HG02981 (cell line): ENCODE data around the gene KIR2DL1.
"Not testable (repeated sequence)": the region's sequence is repeated elsewhere in the genome, so short reads cannot be mapped to it uniquely, and the experiment has no call there.

Experiments used
- ATAC-seq: cut with Tn5 transposase; IDR thresholded peaks from one replicate; pipeline ENCODE4 v1.9.1; 2021; ENCODE audit warnings: mild to moderate bottlenecking, moderate library complexity; ENCODE audit not compliant: unreplicated experiment

Gene KIR2DL1

GRCh38 chr19:54769646-54770045 lies at the start of gene KIR2DL1:
Gene KIR2DL1 (plus strand): TSS chr19:54769793. CDS start chr19:54769851, 58 bp downstream.
- ATAC-seq, result not testable (repeated sequence)

DNA sequence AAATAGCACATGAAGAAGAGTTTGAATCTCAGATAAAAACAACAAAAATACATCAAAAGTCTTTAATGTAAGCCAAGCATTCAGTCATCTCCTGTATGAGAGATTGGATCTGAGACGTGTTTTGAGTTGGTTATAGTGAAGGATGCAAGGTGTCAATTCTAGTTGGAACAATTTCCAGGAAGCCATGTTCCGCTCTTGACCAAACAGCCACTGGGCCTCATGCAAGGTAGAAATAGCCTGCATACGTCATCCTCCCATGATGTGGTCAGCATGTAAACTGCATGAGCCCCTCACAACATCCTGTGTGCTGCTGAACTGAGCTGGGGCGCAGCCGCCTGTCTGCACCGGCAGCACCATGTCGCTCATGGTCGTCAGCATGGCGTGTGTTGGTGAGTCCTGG lies 45.5 kb upstream of the KIR2DL1 start, which contains the start of gene KIR3DL3:
KIR3DL3 (plus strand) TSS at position 301 of the 400 bp plus-strand sequence; CDS start at position 356, 55 bp downstream.
- no peak for ATAC-seq

- ATAC-seq, result no peak
These were observed 44.9 kb upstream of the KIR2DL1 start for GRCh38 chr19:54724644-54725043.

- no peak for ATAC-seq
These were observed 44.3 kb upstream of the KIR2DL1 start for GRCh38 chr19:54725321-54725720.

- no peak for ATAC-seq
These were observed 42.0 kb upstream of the KIR2DL1 start for GRCh38 chr19:54727562-54727961.

DNA sequence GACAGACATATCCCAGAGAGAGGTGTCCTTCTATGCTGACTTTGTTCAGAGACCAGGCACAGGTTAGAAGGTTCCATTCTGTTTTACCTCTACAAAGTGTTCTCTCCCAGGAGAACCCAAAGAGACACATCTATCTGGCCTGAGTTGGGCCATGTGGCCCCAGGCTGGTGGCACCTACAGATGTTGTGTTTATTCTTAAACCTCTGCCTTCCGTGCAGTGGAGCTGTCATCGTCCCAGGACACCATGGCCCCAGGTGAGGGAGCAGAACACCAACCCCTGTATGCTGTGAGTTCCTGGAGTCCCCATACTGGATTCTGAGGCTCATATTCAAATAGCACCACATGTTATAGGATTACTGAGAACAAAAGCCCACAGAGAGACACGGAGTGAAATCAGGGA lies 41.4 kb upstream of the KIR2DL1 start:
- ATAC-seq, result no peak

DNA sequence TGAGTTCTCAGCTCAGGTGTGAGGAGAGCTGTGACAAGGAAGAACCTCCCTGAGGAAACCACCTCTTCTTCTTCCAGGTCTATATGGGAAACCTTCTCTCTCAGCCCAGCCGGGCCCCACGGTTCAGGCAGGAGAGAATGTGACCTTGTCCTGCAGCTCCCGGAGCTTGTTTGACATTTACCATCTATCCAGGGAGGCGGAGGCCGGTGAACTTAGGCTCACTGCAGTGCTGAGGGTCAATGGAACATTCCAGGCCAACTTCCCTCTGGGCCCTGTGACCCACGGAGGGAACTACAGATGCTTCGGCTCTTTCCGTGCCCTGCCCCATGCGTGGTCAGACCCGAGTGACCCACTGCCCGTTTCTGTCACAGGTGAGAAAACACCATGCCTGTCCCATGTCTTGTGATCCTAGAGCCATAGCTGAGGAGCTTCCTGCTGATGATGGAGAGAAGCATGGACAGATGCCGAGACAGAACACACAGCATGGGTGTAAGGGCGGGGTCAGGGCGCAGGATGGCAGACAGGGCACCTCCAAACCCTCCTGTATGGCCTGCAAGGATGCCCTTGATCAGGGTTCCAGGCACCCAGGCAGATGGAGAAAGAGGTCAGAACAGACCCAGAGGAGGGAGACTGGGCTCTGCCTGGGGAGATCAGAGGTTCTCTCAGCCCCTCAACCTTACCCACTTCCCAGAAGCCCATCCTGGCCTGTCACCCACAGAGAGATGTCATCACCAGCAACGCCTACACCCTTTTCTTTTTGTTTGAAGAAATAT lies 40.0 kb upstream of the KIR2DL1 start:
- no peak for ATAC-seq

DNA sequence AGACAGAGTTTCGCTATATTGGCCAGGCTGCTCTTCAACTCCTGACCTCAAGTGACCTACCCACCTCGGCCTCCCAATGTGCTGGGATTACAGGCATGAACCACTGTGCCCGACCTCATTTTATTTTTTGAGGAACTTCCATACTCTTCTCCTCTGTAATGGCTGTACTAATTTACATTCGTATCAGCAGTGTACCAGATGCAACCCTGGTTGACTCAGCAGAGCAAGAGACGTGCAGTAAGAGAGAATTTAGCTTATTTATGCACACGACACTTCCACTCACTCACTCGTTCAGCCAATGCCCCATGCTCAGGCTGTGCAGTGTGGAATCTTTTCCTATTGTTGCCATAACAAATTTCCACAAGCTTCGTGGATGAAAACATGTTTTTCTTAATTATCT lies 38.4 kb upstream of the KIR2DL1 start:
- ATAC-seq, result no peak

- ATAC-seq, result not testable (repeated sequence)
These were observed 31.3 kb upstream of the KIR2DL1 start, which contains the start of gene KIR2DL3 for GRCh38 chr19:54738306-54738705. Gene KIR2DL3 (plus strand): TSS chr19:54738513. CDS start chr19:54738546, 33 bp downstream.

- ATAC-seq, result no peak
These were observed 30.9 kb upstream of the KIR2DL1 start for GRCh38 chr19:54738715-54739114.

DNA sequence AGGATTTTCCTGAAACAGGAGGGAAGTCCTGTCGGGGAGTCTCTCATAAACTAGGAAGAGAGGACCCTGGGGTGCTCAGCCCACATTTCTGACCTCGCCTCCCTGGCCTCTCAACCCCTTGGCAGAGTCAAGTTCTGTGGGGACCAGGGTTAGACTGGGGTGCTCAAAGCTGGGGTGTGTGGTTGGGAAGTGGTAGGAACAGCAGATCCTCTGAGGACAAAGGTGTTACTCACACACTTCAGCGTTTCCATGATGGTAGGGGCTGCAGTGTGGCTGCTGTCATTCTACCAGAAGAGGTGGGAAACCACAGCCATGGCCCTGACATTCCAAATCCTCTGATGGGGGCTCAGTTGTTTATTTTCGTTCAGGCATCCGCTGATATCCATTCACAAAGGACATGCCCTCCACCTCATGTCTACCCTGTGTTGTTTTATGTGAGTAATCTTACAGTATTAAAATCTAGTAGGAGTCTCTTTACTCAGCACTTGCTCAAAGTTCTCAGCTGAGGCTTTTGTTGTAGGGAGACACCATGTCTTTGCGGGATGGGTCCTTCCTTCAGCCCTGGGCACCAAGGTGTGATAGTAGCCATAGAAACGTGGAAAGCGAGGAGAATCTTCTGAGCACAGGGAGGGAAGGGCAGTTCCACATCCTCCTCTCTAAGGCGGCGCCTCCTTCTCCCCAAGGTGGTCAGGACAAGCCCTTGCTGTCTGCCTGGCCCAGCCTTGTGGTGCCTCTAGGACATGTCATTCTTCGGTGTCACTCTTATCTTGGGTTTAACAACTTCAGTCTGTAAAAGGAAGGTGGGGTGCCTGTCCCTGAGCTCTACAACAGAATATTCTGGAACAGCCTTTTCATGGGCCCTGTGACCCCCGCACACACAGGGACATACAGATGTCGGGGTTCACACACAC lies 29.8 kb upstream of the KIR2DL1 start:
- no peak for ATAC-seq

DNA sequence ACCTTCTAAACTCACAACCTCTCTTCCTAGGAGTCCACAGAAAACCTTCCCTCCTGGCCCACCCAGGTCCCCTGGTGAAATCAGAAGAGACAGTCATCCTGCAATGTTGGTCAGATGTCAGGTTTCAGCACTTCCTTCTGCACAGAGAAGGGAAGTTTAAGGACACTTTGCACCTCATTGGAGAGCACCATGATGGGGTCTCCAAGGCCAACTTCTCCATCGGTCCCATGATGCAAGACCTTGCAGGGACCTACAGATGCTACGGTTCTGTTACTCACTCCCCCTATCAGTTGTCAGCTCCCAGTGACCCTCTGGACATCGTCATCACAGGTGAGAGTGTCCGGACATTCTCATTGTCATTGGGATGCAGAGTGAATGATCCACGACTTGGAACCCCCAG lies 27.6 kb upstream of the KIR2DL1 start:
- ATAC-seq, result not testable (repeated sequence)

GRCh38 chr19:54744080-54744479 lies 25.5 kb upstream of the KIR2DL1 start:
- ATAC-seq, result not testable (repeated sequence)

DNA sequence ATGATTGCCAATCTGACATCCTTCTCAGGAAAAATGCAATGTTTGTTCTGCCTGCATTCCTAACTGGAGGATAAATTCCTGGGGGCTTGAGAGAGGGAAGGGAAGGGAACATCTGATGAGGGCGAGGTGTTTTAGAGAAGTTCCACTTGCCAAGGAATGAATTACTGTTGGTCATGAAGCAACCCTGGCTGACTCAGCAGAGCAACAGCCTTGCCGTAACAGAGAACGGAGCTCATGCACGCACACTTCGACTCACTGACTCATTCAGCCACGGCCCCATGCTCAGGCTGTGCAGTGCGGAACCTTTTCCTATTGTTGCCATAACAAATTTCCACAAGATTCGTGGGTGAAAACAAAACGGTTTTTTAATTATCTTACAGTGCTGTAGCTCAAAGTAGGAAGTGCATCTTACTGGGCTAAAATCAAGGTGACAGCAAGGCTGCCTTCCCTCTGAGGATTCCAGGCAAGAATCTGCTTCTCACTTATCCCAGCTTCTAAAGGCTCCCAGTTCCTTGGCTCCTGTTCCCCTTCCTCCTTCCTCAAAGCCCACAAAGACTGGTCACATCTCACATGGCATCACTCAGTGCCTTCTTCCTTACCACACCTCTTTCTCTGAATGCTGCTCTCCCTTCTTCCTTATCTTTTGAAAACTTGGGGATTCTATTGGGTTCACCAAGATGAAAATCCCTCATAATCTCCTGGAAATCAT lies 21.8 kb upstream of the KIR2DL1 start:
- not testable (repeated sequence) for ATAC-seq

GRCh38 chr19:54750276-54750675 lies 19.3 kb upstream of the KIR2DL1 start:
- ATAC-seq, result not testable (repeated sequence)

- not testable (repeated sequence) for ATAC-seq
These were observed 13.1 kb upstream of the KIR2DL1 start for GRCh38 chr19:54756204-54757110.

GRCh38 chr19:54758577-54758976 lies 11.0 kb upstream of the KIR2DL1 start:
- ATAC-seq, result not testable (repeated sequence)

DNA sequence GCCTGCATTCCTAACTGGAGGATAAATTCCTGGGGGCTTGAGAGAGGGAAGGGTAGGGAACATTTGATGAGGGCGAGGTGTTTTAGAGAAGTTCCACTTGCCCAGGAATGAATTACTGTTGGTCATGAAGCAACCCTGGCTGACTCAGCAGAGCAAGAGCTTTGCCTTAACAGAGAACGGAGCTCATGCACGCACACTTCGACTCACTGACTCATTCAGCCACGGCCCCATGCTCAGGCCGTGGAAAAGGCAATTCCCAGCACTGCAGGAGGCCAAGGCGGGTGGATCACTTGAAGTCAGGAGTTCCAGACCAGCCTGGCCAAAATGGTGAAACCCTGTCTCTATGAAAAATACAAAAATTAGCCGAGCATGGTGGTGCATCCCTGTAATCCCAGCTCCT lies 5.4 kb upstream of the KIR2DL1 start:
- ATAC-seq, result not testable (repeated sequence)

- not testable (repeated sequence) for ATAC-seq
These were observed 3.1 kb upstream of the KIR2DL1 start for GRCh38 chr19:54766464-54766863.

DNA sequence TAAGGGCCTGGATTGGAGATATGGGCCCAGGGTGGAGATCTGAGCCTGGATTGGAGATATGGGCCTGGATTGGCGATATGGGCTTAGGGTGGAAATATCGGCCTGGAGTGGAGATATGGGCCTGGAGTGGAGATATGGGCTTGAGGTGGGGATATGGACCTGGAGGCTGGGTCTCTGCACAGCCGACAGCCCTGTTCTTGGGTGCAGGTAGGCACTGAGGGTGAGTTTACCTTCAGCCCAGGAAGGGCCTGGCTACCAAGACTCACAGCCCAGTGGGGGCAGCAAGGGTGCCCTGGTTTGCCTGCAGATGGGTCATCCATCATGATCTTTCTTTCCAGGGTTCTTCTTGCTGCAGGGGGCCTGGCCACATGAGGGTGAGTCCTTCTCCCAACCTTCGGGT lies 918 bp downstream of the KIR2DL1 start:
- not testable (repeated sequence) for ATAC-seq
